ENCODE data around the gene SNAPC1.
A peak's percentile ranks its signal among the peaks of the same experiment; 100 is the strongest.

The SNAPC1 gene

DNA sequence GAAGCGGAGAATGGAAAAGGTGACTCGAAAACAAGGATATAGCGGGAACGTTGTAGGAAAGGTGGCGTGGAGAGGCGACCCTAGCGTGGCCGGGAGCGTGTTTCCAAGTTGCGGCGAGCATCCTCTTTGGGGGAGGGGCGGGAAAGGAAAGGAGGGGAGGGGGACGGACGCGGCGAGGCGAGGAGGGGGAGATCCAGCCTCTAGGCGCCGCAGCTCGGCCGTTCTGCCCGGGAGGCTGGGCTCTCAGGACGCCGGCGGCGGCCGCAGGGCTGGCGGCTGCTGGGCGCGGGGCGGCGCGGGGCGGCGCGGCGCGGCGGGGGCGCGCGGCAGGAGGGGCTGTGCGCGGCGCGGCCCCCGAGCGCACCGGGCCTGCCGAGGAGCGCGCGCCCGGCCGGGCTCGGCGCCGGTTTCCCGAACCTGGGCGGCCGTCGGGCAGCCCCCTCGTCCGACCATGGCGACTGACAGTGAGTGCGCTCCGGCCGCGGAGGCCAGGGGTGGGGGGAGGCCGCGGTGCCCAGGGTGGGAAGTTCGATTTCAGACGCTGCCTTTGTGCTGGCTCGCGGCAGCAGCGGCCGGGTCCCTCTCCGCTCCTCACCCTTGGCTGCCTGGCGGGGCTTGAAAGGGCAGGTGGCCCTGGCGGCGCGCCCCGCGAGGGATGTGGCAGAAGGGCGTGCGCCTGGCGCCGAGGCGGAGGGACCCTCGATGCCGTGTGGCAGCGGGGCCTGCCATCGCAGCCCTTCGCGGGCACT, 50.3 kb downstream of the SNAPC1 start, which contains the start of gene SYT16:
SYT16 (plus strand) TSS at position 357 of the 749 bp plus-strand sequence.
- no peak for DNase-seq (ENCODE audit: low read depth in 2 of 2)

DNA sequence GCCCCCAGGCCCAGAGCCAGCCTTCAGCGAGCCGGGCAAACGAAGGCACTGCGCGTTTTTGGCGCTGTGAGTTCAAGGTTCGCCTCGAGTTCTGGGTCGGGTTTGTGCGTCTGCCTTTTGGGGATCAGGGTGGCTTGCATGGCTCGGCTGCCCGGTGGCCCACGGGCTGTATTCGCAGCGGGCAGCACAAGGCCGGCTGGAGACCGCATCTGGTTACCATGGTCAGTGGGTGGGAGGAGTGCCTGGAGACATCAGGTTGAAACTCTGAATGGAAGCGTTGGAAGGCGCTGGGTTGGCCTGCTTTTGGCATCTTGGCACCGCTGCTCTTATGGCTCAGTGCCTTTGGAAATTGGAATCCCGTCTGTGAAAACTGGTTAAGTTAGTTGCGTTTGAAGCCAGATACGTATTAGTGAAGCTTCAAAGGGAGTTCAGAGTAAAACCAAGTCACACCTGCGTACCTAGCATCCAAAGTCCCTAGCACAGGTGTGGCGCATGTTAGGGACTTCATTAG, 50.9 kb downstream of the SNAPC1 start:
- no peak for DNase-seq (ENCODE audit: low read depth in 2 of 2)

DNA sequence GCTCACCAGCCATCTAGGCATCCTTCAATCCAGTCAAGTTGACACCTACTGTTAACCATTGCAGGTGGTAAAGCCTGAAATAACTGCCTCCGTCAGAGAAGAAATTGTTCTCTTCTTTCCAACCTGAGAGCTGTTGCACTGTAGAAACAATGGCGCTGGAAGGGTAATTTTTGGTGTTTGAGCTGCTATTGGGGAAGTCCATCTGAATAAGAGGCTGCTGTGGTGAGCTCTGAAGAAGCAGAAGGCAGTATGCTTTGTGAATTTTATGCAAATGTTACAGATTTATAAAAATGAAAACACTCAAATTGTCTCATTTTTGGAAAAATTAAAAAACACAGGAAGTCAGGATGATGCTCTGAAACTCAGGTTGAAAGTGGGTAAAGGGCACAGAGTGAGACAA, 60.2 kb downstream of the SNAPC1 start:
- DNase-seq (ENCODE audit: low read depth in 2 of 2) = no peak

DNA sequence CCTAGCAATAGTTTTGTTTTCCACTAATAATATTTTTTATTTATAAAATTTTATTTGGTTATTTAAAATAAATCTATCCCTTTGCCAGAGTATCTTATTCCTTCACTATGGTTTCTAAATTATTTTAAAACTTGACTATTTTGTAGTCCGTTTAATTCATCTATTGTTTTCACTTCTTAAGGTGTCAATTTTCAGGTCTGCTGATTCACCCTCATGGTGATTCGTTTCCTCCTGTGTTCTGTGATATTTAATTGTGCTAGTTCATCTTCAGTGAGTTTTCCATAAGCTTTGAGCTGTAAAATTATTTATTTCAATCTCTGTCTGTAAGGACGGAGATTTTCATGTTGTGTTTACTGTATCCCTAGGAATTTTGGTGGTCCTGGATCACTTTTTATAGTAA, 70.6 kb downstream of the SNAPC1 start:
- no peak for DNase-seq (ENCODE audit: low read depth in 2 of 2)

DNA sequence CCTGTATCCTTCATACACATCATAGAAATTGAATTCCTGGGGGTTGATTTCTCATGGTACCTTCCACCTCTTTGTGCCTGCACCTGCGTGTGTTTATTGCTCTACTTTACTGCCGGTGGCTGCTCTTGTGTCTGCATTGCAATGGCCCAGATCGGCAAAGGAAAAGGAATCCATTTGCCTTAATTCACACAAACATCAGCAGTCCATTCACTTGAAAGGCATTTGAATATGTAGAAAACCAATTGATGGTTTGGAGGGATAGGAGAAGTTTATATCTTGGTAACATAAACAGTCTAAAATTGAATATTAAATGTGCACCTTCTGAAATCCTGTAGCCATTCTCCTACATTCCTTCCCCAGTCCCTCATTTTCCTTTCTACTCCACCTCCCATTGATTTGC, 74.0 kb downstream of the SNAPC1 start:
- no peak for DNase-seq (ENCODE audit: low read depth in 2 of 2)

DNA sequence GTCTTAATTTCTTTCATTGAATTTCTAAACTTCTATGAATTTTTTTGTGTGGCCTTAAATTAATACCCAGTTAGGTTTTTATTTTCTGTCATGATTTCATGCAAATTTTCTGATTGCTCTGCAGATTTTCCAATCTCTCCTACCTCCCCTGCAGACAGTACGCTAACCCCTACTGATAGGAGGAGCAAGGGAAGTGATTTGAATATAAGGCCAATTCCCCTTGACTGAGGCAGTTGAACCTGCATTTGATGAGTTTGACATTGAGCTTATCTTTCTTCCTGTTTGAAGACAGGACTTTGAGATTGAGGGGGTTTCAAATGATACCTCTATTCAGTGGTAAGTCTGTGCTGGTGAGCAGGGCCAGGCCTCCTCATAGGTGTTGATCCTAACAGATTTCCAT, 74.6 kb downstream of the SNAPC1 start:
- DNase-seq (ENCODE audit: low read depth in 2 of 2) = no peak

DNA sequence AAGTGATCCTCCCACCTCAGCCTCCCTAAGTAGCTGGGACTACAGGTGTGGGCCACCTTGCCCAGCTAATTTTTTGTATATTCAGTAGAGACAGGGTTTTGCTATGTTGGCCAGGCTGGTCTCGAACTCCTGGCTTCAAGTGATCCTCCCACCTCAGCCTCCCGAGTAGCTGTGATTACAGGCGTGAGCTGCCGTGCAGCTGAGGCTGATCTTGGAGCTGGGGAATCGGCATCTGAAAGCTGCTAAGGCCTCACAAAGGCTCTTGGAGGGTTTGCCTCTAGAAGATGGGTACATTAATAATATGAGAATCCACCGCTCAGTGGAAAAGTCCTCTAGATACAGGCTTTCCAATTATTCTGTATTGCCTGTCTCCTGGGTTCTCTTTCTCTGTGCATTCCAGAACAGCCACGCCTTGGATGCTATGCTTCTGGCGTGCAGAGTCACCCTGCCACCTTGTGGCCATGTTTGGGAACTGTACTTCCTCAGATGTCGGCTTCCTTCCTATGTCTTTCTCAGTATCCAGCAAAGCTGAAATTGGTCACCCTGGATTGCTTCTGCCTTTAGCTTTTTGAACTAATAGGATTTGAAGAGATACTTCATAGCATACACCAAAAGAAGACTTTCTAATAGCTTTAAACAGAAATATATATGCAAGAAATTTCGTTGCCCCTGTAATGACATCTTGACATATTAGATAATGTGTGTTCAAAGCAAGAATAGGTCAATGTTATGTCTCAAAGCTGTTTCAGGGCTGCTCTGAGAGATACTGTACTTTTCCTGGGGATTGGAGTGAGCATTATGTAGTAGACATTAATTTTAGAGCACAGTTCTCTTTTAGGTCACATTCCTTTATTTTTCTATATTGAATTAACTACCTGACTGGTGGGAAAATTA, 75.4 kb downstream of the SNAPC1 start:
- DNase-seq (ENCODE audit: low read depth in 2 of 2) = peak; percentile 59 to 65

DNA sequence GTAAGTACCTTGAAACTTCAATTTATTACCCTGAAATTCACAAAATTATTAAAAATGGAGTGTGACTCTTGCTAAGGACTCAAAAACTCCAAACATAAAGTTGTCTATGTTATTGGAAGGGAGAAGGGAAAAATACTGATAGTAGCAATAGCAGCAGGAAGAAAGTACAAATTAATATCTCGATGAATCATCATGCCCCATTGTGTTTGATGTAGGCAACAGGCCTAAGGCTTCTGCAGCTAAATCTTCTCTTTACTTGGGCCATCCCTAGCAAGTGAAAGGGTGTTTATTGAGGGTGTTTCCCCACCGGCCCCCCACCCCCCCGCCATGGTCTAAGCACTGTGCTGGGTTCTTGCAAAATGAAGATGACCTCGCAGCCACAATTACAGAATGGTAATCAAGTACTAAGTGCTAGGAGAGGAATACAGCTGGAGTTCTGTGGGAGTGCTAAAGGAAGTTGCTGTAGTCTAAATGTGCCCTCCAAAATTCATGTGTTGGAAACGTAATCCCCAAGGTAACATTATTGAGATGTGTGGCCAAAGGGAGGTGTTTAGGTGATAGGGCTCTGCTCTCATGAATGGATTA, 76.5 kb downstream of the SNAPC1 start:
- DNase-seq (ENCODE audit: low read depth in 2 of 2) = no peak

DNA sequence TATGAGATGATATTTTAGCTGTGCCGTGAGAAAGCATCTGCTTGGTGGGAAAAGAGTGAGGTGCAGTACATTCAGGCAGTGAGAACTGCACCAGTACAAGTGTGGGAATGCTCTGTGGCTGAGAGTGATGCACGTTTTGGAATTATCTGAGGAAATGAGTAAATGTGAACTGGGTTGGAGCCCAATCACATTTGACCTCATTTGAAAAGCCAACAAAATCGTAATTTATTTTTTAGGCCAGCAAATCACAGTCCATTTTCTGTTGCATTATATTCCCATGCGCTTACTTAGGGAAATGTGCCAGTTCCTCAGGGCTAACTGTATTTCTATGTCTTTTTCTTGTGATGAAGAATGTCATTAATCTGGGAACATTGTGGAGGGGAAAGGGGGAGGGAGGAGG, 77.3 kb downstream of the SNAPC1 start:
- DNase-seq (ENCODE audit: low read depth in 2 of 2) = no peak

DNA sequence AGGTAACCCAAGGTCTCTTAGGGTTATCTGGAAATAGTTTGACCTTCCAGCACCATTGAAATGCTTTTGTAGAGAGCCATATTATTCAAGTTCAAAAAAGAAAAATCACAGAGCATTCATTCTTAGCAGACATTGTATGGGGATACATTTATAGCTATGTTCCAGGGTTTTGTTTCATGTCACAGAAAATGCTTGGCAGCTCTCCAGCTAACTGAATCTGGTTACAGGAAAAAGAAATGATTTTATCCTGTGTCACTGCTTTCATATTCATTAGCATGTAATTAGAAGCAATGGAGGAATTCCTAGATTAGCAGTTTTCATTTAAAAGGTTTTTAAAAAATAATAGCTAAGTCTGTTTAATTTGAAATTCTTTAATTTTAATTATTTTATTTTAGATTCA, 78.9 kb downstream of the SNAPC1 start:
- DNase-seq (ENCODE audit: low read depth in 2 of 2) = no peak
